Measurements from ENCODE around the gene LMAN1.

LMAN1 gene

DNA sequence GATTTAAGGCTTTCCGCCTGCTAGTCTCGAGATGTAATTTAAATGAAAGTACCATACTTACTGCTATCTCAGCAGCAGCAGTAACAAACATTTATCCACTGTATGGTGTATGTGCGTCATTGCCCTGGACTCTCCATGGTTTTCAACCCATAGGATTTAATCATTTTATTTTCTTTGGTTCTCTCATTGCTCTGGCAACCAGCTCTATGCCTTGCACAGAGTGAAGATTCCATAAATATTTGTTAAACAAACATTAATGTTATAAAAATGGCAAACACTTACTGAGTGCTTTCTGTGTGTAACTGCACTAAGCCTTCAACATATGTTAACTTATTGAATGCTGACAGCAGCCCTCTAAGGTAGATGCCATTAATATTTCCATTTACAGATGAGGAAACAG, 1.3 kb upstream of the LMAN1 start:
- DNase-seq, result peak; percentile 67

DNA sequence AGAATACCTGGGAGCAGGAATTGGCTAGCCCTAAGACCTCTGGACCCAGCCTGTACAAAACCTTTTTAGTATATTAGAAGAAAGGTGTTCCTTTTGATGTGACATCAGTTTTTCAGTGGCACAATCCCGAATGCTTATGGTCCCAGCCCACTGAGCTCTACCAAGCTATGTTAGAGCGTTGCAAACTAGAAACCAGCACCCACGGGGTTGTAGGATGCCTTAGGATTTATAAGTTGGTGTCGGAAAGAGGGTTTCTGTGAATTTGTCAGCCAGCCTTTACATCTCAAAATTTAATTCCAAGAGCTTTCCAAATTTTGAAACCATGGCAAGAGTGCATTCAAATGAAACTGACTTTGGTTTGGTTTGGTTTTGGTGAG, 499 bp upstream of the LMAN1 start:
- no peak for DNase-seq

DNA sequence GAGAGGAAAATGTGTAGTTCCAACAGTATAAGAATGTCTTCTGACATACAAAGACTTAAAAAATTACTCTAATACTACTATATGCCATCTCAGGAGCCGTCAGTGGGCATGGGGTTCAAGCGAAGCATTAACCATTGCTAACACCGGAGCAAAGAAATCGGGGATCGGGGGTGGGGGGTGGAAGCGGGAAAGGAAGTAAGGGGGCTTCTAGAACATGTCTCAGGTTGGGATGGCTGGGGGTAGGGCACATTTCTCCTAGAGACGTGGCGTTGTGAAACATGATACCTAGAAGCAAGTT, 702 bp downstream of the LMAN1 start:
- no peak for DNase-seq

DNA sequence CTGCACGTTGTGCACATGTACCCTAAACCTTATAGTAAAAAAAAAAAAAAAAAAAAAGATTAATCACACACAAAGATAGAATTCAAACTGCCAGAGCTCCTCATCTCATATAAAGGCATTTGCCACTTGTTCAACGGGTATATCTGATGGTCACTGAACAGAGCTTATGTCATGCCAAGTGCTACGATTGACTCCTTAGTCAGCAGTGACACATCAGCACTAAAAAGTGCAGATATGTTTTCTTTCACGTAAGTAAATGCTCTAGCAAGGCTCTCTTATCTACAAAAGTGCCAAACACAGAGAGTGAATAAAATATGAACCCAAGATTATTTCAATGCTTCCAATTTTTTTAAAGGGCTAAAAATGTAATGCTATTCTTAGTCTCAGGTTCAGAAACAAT, 1.1 kb downstream of the LMAN1 start:
- DNase-seq, result peak; percentile 71

DNA sequence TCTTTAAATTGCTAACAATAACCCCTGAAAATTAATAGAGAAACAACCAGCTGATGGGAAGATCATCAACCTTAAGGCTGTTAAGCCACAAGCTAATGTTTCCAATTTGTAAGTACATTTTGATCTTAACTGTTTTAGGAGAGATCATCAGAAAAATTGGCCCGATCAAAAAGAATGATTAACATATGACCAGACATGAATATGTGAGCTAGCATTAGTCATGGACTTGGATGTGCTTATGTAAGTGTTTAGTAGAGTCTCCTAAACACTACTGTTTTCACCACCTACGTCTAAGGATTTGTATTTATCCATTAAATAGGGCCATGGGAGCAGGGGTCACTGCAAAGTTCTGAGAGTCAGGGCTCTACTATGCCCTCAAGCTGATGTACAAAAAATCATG, 4.3 kb downstream of the LMAN1 start:
- DNase-seq, result no peak

DNA sequence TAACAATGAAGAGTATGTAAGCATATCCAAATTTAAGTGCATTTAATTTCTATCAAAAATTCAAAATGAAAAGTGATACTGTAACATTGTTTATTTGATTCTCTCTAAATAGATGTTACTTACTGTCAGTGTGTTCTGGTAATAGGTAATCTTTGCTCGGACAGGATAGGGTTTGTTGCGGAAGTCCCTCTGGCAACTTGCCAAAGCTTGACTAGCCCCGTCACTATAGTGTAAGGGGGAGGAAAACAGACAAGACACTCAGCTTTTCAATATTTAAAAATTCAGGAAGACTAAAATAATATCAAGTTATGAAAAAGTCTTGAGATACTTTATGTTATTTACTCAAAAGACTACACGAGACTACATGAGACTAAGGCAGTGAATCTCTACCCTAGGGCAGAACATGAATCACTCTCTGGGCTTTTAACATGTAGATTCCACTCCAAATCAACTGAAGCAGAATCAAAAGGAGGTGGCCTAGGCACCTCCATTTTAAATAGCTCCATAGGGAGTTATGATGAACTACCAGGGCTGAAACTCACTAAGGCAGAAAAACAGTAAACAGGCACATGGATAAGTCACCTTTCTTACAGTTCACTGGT, 5.9 kb downstream of the LMAN1 start:
- no peak for DNase-seq

DNA sequence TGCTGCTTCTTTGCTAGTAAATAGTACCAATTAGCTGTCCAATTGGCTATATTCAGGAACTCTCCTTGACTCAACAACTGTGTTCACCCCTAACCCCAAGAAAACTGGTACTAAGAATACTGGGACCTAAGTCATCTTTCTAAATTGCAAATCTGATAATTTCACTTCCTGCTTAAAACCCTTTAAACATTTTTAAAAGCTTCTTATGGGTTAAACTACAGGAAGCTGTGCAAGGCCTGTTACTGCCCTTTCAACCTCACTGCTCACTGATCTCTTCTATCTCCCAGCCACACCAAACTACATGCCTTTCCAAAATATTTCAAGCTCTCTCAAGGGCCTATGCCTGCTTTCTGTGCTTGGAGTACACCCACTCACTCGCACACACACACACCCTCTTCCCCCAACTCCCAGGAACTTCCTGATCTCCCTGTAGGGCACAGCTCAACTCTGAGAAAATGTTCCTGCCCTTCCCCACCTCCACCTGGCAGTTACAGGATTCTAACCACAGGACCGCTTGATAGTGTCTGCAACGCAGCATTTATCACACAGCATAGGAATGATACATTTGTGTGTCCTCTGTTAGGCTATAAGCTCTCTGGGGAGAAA, 6.7 kb downstream of the LMAN1 start:
- DNase-seq, result no peak

DNA sequence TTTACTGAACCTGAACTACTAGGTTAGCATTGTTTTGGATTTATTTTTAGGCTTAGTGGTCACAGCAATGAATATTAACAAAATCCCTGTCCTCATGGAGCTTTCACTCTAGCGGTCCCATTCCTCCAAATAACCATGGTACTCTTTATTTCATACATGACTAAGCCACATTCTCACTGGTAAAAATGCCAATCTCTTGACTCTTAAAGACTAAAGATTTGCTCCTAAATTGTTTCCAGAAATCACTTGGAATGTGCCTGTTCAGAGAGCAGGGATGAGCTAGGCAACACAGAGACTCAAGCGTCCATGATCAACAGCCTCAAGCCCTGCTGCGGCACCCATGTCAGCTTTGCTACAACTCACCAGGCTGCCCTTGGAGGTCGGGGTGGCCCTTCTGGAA, 13.5 kb downstream of the LMAN1 start:
- no peak for DNase-seq

DNA sequence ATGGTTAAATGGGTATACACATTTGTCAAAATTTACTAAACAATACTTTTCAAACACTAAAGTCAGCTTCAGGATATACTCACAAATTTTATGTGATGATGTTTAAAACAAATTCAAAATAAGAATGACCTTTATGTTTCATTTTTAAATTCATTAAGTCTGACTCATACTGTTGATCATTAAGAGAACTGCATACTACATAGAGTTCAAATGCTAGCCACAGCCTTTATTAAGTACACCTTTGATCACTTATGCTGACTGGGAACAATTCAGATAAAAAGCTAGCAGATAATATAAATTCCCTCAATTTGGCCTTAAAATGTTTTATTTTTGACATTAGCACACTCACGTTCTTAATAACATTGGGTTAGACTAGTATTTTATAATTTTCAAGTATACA, 14.1 kb downstream of the LMAN1 start:
- DNase-seq, result no peak

DNA sequence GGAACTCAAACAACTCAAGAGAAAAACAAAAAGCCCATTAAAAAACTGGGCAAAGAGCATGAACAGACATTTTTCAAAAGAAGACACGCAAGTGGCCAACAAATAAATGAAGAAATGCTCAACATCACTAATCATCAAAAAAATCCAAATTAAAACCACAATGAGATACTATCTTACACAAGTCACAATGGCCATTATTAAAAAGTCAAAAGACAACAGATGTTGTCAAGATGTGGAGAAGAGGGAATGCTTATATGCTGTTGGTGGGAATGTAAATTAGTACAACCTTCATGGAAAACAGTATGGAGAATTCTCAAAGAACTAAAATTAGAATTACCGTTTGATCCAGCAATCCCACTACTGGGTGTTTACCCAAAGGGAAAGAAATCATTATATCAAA, 15.1 kb downstream of the LMAN1 start:
- no peak for DNase-seq

DNA sequence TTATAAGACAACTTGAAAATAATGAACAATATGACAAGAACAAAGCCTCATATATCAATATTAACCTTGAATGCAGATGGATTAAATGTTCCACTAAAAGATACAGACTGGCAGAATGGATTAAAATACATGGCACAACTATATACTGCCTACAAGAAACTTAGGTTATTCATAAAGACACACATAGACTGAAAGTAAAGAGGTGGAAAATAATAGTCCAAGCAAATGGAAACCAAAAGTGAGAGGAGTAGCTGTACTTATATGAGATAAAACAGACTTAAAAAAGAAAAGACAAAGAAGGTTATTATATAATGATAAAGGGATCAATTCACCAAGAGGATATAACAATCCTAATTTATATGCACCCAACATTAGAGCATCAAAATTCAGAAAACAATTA, 18.2 kb downstream of the LMAN1 start:
- DNase-seq, result no peak

DNA sequence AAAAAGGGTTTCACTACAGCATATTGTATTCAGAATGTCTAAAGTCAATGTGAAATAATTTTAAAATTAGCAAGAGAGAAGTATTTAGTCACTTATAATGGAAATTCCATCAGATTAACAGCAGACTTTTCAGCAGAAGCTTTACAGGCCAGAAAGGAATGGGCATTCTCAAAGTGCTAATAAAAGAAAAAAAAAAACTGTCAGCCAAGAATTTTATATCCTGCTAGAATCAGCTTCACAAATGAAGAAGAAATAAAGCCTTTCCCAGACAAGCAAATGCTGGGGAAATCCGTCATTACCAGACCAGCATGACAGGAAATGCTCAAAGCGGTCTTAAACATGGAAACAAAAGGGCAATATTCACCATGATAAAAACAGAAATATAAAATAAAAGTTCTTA, 18.8 kb downstream of the LMAN1 start:
- no peak for DNase-seq

DNA sequence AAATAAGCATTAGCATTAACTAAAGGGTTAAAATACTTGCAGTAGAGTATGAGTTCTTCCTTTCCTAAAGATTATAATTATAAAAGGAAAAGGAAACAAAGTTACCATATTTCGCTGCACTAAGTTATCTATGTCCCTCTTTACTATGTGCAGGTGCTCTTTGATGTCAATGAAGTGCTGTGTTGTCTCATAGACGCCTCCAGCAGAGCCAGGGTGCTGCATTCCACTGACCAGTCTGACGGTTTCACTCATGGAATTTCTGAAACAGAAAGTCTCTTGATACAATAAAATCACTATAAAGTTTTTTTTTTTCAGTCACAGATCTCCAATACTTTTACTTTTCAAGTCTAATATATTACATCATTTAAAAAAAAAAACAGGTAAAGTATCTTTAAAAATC, 26.1 kb downstream of the LMAN1 start:
- no peak for DNase-seq

DNA sequence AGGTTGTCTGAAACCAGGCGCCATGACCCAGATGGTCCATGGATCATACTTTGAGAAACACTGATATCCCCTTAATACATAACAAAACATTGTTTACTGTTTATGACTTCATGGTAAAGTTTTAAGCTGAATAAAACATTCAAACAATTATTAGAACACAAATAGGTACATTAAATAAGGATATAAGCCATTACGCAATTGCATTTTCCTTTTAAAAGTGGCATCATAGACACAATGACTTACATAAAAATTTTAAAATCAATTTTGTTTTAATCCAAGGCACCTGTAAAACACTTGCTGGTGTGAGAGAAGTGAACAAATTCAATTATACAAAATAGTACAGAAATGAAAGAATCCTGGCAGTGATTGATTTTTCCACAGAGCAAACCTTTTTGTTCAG, 30.4 kb downstream of the LMAN1 start:
- no peak for DNase-seq

DNA sequence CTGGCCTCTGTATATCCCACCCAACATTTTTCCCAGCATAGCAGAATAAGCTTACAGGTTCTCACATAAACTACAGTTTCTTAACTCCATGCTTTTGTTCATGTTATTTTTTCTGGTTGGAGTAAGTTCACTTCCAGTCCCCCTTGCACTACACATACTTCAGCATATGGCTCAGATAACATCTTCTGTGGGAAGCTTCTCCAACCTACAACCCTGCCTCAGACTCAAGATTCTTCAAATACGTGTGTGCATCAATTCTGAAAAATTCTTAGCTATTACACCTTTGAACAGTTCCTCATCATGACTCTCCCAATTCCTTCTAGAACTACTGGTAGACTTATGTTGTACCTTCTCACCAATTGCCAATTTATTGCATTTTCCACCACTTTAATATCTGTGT, 33.1 kb downstream of the LMAN1 start:
- no peak for DNase-seq

DNA sequence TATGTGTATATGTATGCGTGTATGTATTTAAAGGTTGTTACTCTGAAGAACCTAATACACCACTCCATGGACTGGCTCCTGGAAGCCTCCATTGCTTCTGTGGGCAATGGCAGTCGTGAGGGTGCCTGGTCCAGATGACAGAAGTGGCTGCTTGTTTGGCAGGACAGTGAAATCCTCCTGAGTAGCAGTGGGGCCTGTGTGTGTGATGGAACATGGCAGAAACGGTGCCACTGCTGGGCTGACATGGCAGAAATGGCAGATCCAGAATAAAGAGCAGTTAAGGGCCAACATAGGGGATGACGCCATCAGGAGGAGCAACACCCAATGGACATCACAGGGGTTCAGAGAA, 34.5 kb downstream of the LMAN1 start:
- DNase-seq, result no peak

DNA sequence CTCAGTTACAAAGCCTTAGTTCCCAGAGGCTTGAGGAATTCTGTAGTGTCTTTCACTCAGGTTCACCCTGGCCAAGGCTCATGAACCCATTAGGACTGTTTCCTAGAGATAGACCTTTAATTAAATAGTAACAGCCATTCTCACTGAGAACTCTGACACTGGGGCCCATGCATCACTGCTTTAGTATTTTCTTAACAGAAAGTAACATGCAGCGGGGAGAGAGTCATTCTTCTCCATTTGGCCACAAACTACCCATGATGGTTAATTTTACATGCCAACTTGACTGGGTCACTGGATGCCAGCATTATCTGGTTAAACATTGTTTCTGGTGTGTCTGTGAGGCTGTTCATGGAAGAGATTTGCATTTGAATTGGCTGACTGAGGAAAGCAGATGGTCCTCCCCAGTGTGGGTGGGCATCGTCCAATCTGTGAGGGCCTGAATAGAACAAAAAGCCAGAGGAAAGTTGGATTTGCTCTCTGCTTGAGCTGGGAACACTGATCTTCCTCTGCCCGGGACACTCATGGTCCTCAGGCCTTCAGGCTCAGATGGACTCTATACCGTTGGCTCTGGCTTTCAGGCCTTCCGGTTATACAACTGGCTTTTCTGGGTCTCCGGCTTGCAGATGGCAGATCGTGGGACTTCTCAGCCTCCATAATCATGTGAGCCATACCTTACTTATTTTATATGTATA, 35.0 kb downstream of the LMAN1 start:
- DNase-seq, result no peak

DNA sequence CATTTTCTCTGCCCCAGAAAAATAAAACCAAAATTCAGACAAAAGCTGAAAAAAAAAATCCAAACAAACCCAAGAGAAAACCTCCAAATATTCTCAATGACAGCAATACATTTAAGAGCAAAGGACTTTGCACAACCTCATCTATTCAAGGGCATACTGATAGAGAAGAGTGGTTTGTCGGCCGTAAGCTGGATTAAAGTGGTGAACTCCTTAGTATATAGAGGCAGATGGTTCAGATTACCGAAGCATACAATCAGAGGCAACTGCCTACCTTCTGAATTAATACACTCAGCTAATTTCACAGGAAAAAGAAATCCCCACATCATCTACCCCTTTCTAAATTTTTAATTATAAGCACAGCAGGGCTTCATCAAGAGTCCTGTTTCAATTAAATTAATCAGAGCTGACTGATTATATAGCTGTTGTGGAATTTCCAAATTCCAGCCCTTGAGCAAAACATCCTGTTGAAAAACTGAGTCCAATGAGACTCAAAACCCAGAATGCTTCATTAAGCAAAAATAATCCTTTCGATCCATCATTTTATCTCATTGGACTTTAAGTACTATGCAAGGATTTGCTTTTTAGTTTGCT, 40.5 kb downstream of the LMAN1 start, which contains the start of gene CPLX4:
CPLX4 (minus strand) TSS at position 190 of the 591 bp plus-strand sequence; CDS start at position 3, 187 bp downstream.
- no peak for DNase-seq

DNA sequence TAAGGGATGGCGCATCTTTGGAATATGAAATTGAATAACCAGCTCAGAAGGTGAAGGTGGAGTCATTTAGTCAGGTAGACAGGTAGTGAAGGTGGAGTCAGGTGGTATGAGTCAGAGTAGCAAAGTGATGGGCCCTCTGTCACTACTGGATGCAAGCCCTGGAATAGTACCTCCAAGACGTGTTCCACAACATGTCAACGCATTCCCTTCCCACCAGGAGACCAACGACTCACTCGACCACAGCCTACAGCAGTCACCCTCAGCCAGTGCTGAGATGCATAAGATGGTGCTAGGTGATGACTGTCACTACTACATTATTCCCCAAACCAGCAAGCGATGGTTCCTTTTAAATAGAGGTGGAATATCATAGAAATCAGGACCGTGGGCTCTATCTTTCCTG, 47.4 kb downstream of the LMAN1 start:
- no peak for DNase-seq

DNA sequence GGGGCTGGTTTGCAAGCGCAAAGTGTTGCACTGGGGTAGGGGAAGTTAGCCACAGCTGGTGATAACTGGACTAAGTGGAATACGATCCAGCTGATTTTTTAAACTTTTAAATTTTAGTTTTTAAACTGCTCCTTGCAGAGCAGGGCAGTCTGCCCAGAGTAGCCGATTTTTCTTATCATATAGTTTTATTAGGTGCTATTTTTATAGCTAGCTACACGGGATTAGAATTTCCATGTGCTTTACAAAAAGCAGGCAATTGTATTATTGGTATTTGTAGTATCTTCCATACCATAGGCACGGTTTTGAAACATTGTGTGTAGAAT, 50.2 kb downstream of the LMAN1 start:
- no peak for DNase-seq

DNA sequence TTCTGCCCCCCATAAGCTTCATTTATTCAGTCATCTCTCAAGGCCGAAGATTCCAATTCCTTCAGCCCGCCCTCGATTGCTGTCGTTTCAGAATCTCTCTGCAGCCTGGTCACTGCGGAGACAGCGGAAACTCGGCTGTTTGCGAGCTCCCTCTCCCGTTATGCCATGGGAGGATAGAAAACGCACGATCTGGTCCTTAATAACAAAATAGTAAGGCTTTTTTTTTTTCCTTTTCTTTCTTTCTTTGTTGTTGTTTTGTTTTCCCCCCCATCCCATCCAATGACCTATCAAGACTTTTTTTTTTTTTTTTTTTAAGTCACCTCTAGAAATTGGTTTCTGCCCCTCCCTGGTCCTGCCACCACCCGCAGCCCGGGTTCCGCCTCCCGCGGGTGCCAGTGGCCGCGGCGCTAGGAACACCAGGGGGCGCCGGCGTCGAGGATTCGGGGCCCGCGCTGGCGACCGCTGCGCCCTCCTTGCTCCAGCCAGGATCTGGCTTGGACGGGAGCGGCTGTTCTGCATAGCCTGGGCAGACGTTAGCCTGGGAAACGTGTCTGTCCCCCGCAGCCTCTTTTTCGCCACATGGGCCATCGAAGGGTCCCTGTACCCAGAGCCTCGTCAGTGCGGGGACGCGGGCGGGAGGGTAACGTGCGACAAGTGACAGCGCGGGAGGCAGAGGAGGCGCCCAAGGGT, 50.7 kb downstream of the LMAN1 start:
- peak; percentile 93 for DNase-seq

DNA sequence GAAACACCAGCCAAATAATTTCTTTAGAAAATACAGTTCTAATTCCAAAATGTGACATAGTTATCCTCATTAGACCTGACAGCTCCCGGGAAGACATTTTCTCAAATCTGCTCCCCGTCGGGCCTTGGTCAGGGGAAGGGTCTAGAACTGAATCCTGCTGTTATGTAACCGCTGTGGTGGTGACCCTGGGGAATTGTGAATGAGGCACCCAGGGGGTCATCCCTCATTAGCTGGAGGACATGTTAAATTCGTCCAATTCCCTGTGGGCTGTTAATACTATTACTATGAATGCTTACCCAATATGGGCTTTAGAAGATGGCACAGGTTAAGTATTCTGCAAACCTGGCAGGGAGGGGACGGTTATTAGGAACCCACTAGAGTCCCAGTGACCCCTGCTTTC, 52.4 kb downstream of the LMAN1 start:
- no peak for DNase-seq

DNA sequence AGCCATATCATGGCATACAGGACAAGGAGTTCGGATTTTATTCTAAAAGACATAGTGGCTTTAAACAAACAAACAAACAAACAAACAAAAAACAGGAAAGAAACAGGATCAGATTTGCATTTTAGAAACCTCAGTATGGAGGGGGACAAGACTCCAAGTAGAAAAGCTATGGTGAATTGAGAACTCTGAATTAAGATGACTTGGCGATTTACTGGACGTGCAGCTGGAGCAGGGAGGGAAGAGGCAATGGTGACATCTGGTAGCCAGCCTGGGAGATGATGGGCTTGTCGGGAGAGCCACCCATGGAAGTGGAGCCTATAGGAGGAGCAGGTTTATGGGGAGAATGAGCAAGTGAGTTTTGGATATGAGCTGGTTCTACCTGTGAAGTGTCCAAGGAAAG, 53.8 kb downstream of the LMAN1 start:
- no peak for DNase-seq

DNA sequence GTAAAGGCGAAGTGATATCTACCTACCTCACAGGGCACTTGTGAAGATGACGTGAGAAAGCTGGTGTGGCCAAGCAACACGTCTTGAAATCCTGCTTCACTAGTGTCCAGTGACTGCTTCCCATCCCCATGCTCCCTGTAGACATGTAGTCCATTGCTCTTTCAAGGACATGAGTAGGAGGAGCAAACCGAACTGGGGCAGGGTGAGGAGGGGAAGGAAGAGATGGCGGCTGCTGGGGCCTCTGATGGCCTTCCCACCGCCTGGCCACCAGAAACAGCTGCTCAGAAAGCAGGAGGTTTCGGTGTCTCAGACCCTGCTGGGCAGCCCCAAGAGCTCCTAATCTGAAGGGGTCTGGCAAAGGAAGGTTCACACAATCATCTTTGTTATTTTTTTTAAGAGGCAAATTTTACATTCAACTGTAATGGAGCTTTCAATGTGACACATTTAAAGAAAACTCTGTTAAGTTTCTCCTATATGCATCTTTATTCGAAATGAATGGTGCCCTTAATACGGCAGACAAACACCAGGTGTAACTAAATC, 55.3 kb downstream of the LMAN1 start:
- DNase-seq, result no peak

Data from DMS53 (cell line).